Gastroesophageal sphincter (tissue), 3 donors: Measurements from ENCODE around the gene DSCAML1.

Experiments used
- EP300 ChIP-seq: sonication (generic); formaldehyde crosslinking; IDR thresholded peaks from one replicate; pipeline ENCODE4 v1.6.1; 2017; ENCODE audit warnings: antibody characterized with exemption, mild to moderate bottlenecking
- POLR2A ChIP-seq, 2 donors: fragments of 450-650 bp; IDR thresholded peaks; one replicate each; pipeline ENCODE4 v1.6.1; 2017; ENCODE audit warnings: antibody characterized with exemption in 2 of 2, mild to moderate bottlenecking in 2 of 2, moderate library complexity in 1 of 2
- POLR2AphosphoS5 ChIP-seq: sonication (generic); formaldehyde crosslinking; IDR thresholded peaks from one replicate; pipeline ENCODE4 v1.6.1; 2017; ENCODE audit warnings: antibody characterized with exemption
- TF ChIP-seq, protein P1 (sequence below), 4 experiments: fragments of 200-600 bp in 2 of 4; fragments of 450-650 bp in 2 of 4; sonication (generic) in 1 of 4; IDR thresholded peaks; one replicate each; pipeline ENCODE4 v1.5.1; 2017 to 2019; ENCODE audit warnings: antibody characterized with exemption in 4 of 4, mild to moderate bottlenecking in 2 of 4, moderate library complexity in 2 of 4

DNA sequence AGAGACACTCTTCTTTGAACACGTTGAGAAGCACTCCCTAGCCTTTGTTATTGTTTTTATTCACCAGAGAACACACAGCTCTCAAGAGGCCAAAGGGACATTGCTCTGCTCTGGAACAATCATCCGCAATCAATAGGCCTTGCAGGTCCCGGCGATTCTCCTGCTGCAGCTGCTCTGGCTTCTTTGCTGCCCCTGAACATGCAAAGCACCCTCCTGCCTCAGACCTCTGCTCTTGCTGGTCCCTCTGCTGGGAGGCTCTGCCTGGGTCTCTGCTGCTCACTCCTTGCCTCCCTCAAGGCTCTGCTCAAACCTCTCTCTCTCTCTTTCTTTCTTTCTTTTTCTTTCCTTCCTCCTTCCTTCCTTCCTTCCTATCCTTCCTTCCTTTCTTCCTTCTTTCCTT is 232.7 kb downstream of the DSCAML1 start:
- TF ChIP-seq POLR2A (IDR thresholded peaks at IDR 0.05) = no peak
- TF ChIP-seq, protein P1, sequence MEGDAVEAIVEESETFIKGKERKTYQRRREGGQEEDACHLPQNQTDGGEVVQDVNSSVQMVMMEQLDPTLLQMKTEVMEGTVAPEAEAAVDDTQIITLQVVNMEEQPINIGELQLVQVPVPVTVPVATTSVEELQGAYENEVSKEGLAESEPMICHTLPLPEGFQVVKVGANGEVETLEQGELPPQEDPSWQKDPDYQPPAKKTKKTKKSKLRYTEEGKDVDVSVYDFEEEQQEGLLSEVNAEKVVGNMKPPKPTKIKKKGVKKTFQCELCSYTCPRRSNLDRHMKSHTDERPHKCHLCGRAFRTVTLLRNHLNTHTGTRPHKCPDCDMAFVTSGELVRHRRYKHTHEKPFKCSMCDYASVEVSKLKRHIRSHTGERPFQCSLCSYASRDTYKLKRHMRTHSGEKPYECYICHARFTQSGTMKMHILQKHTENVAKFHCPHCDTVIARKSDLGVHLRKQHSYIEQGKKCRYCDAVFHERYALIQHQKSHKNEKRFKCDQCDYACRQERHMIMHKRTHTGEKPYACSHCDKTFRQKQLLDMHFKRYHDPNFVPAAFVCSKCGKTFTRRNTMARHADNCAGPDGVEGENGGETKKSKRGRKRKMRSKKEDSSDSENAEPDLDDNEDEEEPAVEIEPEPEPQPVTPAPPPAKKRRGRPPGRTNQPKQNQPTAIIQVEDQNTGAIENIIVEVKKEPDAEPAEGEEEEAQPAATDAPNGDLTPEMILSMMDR (IDR thresholded peaks at IDR 0.05) = no peak
- TF ChIP-seq POLR2AphosphoS5 = no peak
- no peak for TF ChIP-seq EP300
